H1 (cell line): Measurements from ENCODE around the gene DPYSL4. TPM values are rescaled to one million over a fixed set of nuclear protein-coding genes. Genes with fewer than 3 reads are reported as not detected.

ENCODE experiments used
- CTCF ChIA-PET: fragments of 300-600 bp; sonication (Branson Sonifier 250); formaldehyde crosslinking; loops from one replicate; lab custom pipeline; 2021; ENCODE audit not compliant: partially characterized antibody; lab: Charles Lee
- POLR2A ChIA-PET: fragments of 300-600 bp; sonication (Branson Sonifier 250); formaldehyde crosslinking; loops from one replicate; lab custom pipeline; 2021; ENCODE audit warnings: inconsistent platforms; ENCODE audit not compliant: partially characterized antibody; lab: Charles Lee
- DNase-seq, 2 experiments: peaks; one replicate each; pipeline versions ENCODE4 v3.0.0 to v3.0.0-alpha.2; 2010 to 2022; ENCODE audit warnings: low spot score in 2 of 2, low read depth in 1 of 2, mixed read lengths in 1 of 2
- FAIRE-seq: peaks from 2 replicates; lab custom pipeline; 2011; peaks lifted over from hg19 to GRCh38; lab: Jason Lieb, UNC
- H2AFZ ChIP-seq: 2 replicates; pipeline ENCODE4 v1.8.1; 2012; ENCODE audit warnings: low read length, inconsistent platforms
- H2AK5ac ChIP-seq: 2 replicates; pipeline ENCODE4 v1.6.1; 2013; ENCODE audit warnings: low read depth, low read length
- H2BK120ac ChIP-seq: replicated peaks from 2 replicates; pipeline ENCODE3; 2013; ENCODE audit warnings: low read depth, low read length, inconsistent platforms
- H2BK12ac ChIP-seq: 2 replicates; pipeline ENCODE4 v1.6.1; 2013; ENCODE audit warnings: low read depth, low read length
- H2BK15ac ChIP-seq: 2 replicates; pipeline ENCODE4 v1.6.1; 2013; ENCODE audit warnings: low read length
- H2BK20ac ChIP-seq: 2 replicates; pipeline ENCODE4 v1.6.1; 2013; ENCODE audit warnings: low read length
- H2BK5ac ChIP-seq: 2 replicates; pipeline ENCODE4 v1.6.1; 2013; ENCODE audit warnings: low read depth, low read length
- H3K14ac ChIP-seq: 2 replicates; pipeline ENCODE4 v1.6.1; 2013; ENCODE audit warnings: inconsistent platforms; ENCODE audit not compliant: insufficient read length
- H3K18ac ChIP-seq: 2 replicates; pipeline ENCODE4 v1.6.1; 2013; ENCODE audit warnings: low read length; ENCODE audit errors: extremely low read depth
- H3K23ac ChIP-seq: 2 replicates; pipeline ENCODE4 v1.6.1; 2013; ENCODE audit warnings: inconsistent platforms; ENCODE audit not compliant: insufficient read length
- H3K23me2 ChIP-seq: 2 replicates; pipeline ENCODE4 v1.6.1; 2013; ENCODE audit warnings: low read depth, low read length
- H3K27ac ChIP-seq: 2 replicates; pipeline ENCODE4 v1.6.1; 2011; ENCODE audit warnings: low read depth, low read length, inconsistent platforms
- H3K27me3 ChIP-seq, 4 experiments: replicated peaks in 1 of 4; 1 replicate in 1 of 4; 2 replicates in 3 of 4; pipeline versions ENCODE4 v1.6.1 to v1.8.1; 2011 to 2013; ENCODE audit warnings: low read length in 3 of 4, mild to moderate bottlenecking in 3 of 4, inconsistent platforms in 2 of 4, mixed read lengths in 2 of 4, moderate library complexity in 1 of 4; ENCODE audit not compliant: control insufficient read depth in 3 of 4, insufficient read depth in 3 of 4; ENCODE audit errors: extremely low read depth in 1 of 4
- H3K36me3 ChIP-seq, 4 experiments: 2 replicates each; pipeline versions ENCODE4 v1.6.1 to v1.8.1; 2011 to 2013; ENCODE audit warnings: mild to moderate bottlenecking in 4 of 4, low read length in 3 of 4, moderate library complexity in 2 of 4, control low read depth in 1 of 4, inconsistent platforms in 1 of 4; ENCODE audit not compliant: insufficient read depth in 4 of 4, control insufficient read depth in 2 of 4
- H3K4ac ChIP-seq: replicated peaks from 2 replicates; pipeline ENCODE3; 2013; ENCODE audit warnings: low read length, low read depth, mixed read lengths, inconsistent platforms; ENCODE audit not compliant: insufficient read length
- H3K4me1 ChIP-seq, 4 experiments: replicated peaks in 1 of 4; 1 replicate in 1 of 4; 2 replicates in 3 of 4; pipeline versions ENCODE4 v1.6.1 to v1.8.1; 2011 to 2013; ENCODE audit warnings: low read length in 3 of 4, inconsistent platforms in 2 of 4, mixed read lengths in 1 of 4; ENCODE audit not compliant: insufficient read depth in 4 of 4, control insufficient read depth in 3 of 4
- H3K4me2 ChIP-seq, 2 experiments: 2 replicates each; pipeline versions ENCODE4 v1.6.1 to v1.8.1; 2011 to 2013; ENCODE audit warnings: low read depth in 2 of 2, low read length in 2 of 2, control low read depth in 1 of 2, inconsistent platforms in 1 of 2, mild to moderate bottlenecking in 1 of 2; ENCODE audit not compliant: insufficient read depth in 1 of 2
- H3K4me3 ChIP-seq, 4 experiments: fragments of 200-600, 300-600 bp in 1 of 4; sonication (generic), shearing (Covaris generic), sonication (Bioruptor Twin) in 1 of 4; 2 replicates each; pipeline versions ENCODE4 v1.5.1 to v1.8.1; 2011 to 2016; ENCODE audit warnings: low read length in 4 of 4, low read depth in 3 of 4, control low read depth in 2 of 4, inconsistent platforms in 2 of 4, mild to moderate bottlenecking in 2 of 4, mixed read lengths in 1 of 4, moderate library complexity in 1 of 4; ENCODE audit not compliant: insufficient read depth in 2 of 4; ENCODE audit errors: extremely low read depth in 1 of 4
- H3K56ac ChIP-seq: replicated peaks from 2 replicates; pipeline ENCODE3; 2013; ENCODE audit warnings: low read depth, mild to moderate bottlenecking, mixed read lengths, low read length, inconsistent platforms; ENCODE audit not compliant: insufficient read length
- H3K79me1 ChIP-seq: 2 replicates; pipeline ENCODE4 v1.6.1; 2013; ENCODE audit warnings: low read depth, low read length, control low read depth
- H3K79me2 ChIP-seq, 2 experiments: 2 replicates each; pipeline versions ENCODE4 v1.6.1 to v1.8.1; 2012 to 2013; ENCODE audit warnings: low read length in 2 of 2, mild to moderate bottlenecking in 2 of 2, inconsistent platforms in 1 of 2; ENCODE audit not compliant: insufficient read depth in 2 of 2, control insufficient read depth in 1 of 2
- H3K9ac ChIP-seq, 4 experiments: replicated peaks in 1 of 4; 1 replicate in 1 of 4; 2 replicates in 3 of 4; pipeline versions ENCODE4 v1.6.1 to v1.8.1; 2011 to 2013; ENCODE audit warnings: low read depth in 3 of 4, low read length in 3 of 4, control low read depth in 2 of 4, mild to moderate bottlenecking in 2 of 4, moderate library complexity in 2 of 4, inconsistent platforms in 1 of 4; ENCODE audit errors: extremely low read depth in 1 of 4
- H3K9me3 ChIP-seq, 2 experiments: 2 replicates each; pipeline versions ENCODE4 v1.6.1 to v1.8.1; 2012 to 2013; ENCODE audit warnings: mild to moderate bottlenecking in 2 of 2, moderate library complexity in 2 of 2, control low read depth in 1 of 2, inconsistent platforms in 1 of 2, low read depth in 1 of 2, low read length in 1 of 2, mixed read lengths in 1 of 2; ENCODE audit not compliant: insufficient read depth in 2 of 2
- H4K20me1 ChIP-seq, 2 experiments: replicated peaks in 1 of 2; 2 replicates each; pipeline versions ENCODE3 to v1.8.1; 2011 to 2013; ENCODE audit warnings: inconsistent platforms in 2 of 2, low read length in 2 of 2, mild to moderate bottlenecking in 1 of 2; ENCODE audit not compliant: insufficient read depth in 2 of 2, control insufficient read depth in 1 of 2
- H4K5ac ChIP-seq: 2 replicates; pipeline ENCODE4 v1.6.1; 2013; ENCODE audit warnings: low read length, low read depth, mixed read lengths, inconsistent platforms; ENCODE audit not compliant: insufficient read length
- H4K8ac ChIP-seq: 2 replicates; pipeline ENCODE4 v1.8.0; 2013; ENCODE audit warnings: mild to moderate bottlenecking, moderate library complexity, low read length, inconsistent platforms; ENCODE audit not compliant: insufficient read depth; ENCODE audit errors: extremely low read depth
- H4K91ac ChIP-seq: replicated peaks from 2 replicates; pipeline ENCODE3; 2013; ENCODE audit warnings: low read length, mixed read lengths, inconsistent platforms; ENCODE audit not compliant: insufficient read length
- ASH2L ChIP-seq: fragments of 200-600, 300-600 bp; sonication (generic); IDR thresholded peaks from one replicate; pipeline ENCODE4 v1.7.1; 2017; ENCODE audit warnings: low read length
- BRCA1 ChIP-seq: IDR thresholded peaks from 2 replicates; pipeline ENCODE4 v1.6.1; 2012; ENCODE audit warnings: low read depth, low read length, improper control_type of control experiment
- CBX5 ChIP-seq: fragments of 300-800, 300-1000 bp; sonication (generic); IDR thresholded peaks from 2 replicates; pipeline ENCODE4 v1.7.1; 2016; ENCODE audit warnings: antibody characterized with exemption, low read length, low read depth
- CTBP2 ChIP-seq: IDR thresholded peaks from 2 replicates; pipeline ENCODE4 v1.7.0; 2011; ENCODE audit warnings: borderline replicate concordance, mild to moderate bottlenecking, moderate library complexity, mixed read lengths, low read length; ENCODE audit not compliant: insufficient read depth, insufficient read length
- EGR1 ChIP-seq: IDR thresholded peaks from 2 replicates; pipeline ENCODE4 v1.6.1; 2011; ENCODE audit warnings: low read depth, low read length, borderline replicate concordance
- SP4 ChIP-seq: IDR thresholded peaks from 2 replicates; pipeline ENCODE4 v1.6.1; 2012; ENCODE audit warnings: low read length, inconsistent platforms
- SUZ12 ChIP-seq: fragments of 200-600 bp; sonication (generic); IDR thresholded peaks from 2 replicates; pipeline ENCODE4 v1.6.1; 2012; ENCODE audit warnings: mild to moderate bottlenecking, inconsistent platforms, low read length, moderate library complexity, mixed read lengths
- WGBS, 2 experiments: shearing (Covaris generic) in 1 of 2; methylation state at CpG; one replicate each; pipeline versions ENCODE4 v1.1.6 to v1.1.7; 2013 to 2015; ENCODE audit warnings: low lambda C conversion rate in 2 of 2, mixed read lengths in 2 of 2, inconsistent platforms in 1 of 2, low coverage in 1 of 2, missing lambda C conversion rate in 1 of 2; ENCODE audit not compliant: insufficient replicate concordance in 2 of 2, insufficient coverage in 1 of 2, insufficient read length in 1 of 2; ENCODE audit errors: extremely low coverage in 1 of 2, missing lambda C conversion rate in 1 of 2; 5-methylcytosine and 5-hydroxymethylcytosine counted together
- polyA plus RNA-seq, 7 experiments: library from polyadenylated mRNA; depleted of rRNA in 3 of 7; stranded (reverse) in 5 of 7; unstranded in 2 of 7; fragments of >200 nt in 5 of 7; fragments of 200-250 nt in 2 of 7; gene quantifications; 1 replicate in 5 of 7; 2 replicates in 1 of 7; 4 replicates in 1 of 7; pipeline versions ENCODE4 v1.2.1 to v1.2.3, GENCODE V29; 2011 to 2013; ENCODE audit warnings: missing spikeins in 2 of 7, mixed read lengths in 2 of 7
- total RNA-seq: library from RNA; stranded (reverse); fragmentation: NEBNext Ultra II Directional; extraction: Animal tissue kit (Norgen Biotek cat#: 25700); gene quantifications from 2 replicates; pipeline ENCODE4 v1.2.1, GENCODE V29; 2021
- TF ChIP-seq, protein P1 (sequence below): IDR thresholded peaks from 2 replicates; pipeline ENCODE4 v1.6.1; 2012; ENCODE audit warnings: inconsistent platforms

The DPYSL4 gene
- total and polyA plus RNA-seq, 2 of the 8 experiments (the other 6 are each of a cell fraction or from before 2014, with no cell fraction given): 12.9 to 15.2 TPM

DNA sequence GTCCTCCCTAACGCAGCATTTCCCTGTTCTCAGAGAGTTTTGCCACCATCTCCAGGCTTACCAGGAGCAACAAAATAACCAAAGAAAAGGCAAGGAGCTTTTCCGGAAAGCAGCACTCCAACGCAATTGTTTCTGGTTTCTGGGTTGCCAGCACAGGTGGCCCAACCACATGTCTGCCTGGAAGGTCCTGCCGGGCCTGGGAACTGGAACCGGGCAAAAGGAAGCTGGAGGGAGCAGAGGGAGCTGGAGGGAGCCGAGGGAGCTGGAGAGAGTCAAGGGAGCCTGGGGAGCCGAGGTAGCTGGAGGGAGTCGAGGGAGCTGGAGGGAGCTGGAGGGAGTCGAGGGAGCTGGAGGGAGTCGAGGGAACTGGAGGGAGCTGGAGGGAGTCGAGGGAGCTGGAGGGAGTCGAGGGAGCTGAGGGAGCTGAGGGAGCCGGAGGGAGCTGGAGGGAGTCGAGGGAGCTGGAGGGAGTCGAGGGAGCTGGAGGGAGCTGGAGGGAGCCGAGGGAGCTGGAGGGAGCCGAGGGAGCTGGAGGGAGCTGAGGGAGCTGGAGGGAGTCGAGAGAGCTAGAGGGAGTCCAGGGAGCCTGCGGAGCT is 66.4 kb downstream of the DPYSL4 start:
- no peak overlapping the region for H3K4me3 ChIP-seq
- H3K79me2 ChIP-seq: no peaks in the 10 kb centered on the region
- peaks cover 0 to 11% (median 6%) of the 10 kb centered on the region in 4 experiments; a peak in 4 of 7 replicates for H3K4me1 ChIP-seq
- H3K27me3 ChIP-seq: no peaks in the 10 kb centered on the region; a peak in 1 of 7 replicates
- no peak overlapping the region for H3K4ac ChIP-seq
- H2AK5ac ChIP-seq: no peak overlapping the region
- no peak overlapping the region for H3K56ac ChIP-seq
- no peak overlapping the region for H3K14ac ChIP-seq
- DNase-seq: no peak
- no peak overlapping the region for H2AFZ ChIP-seq
- H4K5ac ChIP-seq: no peak overlapping the region
- peaks cover 0 to 1% of the 10 kb centered on the region in 2 experiments for H4K20me1 ChIP-seq
- H3K4me2 ChIP-seq: peak overlapping the region; percentile 31; a peak in 3 of 4 replicates
- H2BK12ac ChIP-seq: no peak overlapping the region
- H2BK120ac ChIP-seq: no peak overlapping the region
- no peak overlapping the region for H3K23ac ChIP-seq
- no peaks in the 10 kb centered on the region for H3K36me3 ChIP-seq
- no peak overlapping the region for H2BK5ac ChIP-seq
- H3K18ac ChIP-seq: peak overlapping the region; percentile 4; the same call in 1 of the 2 replicates
- no peak for FAIRE-seq
- H3K27ac ChIP-seq: no peak overlapping the region
- WGBS, 2 experiments: 70% methylated on average over 9 of the region's 19 CpGs; no CpG with 5 or more reads in 1 of the 2 experiments
- H3K23me2 ChIP-seq: peaks cover 2% of the 10 kb centered on the region; the same call in 1 of the 2 replicates
- ChIA-PET CTCF (interaction anchor here (0.7 to 1.6 kb wide), 13 partner anchors 10 to 1000 kb away, joined by 3 to 6 read pairs (median 3); no protein-coding TSS in a partner anchor), POLR2A (interaction anchor here (1.1 kb wide), 1 partner anchor 22 kb away, joined by 3 read pairs; no protein-coding TSS in a partner anchor)
- no peaks in the 10 kb centered on the region for H3K79me1 ChIP-seq
- peak overlapping the region; percentile 18; the same call in 1 of the 2 replicates for H2BK15ac ChIP-seq
- no peak for TF ChIP-seq CBX5
- TF ChIP-seq ASH2L: peak; percentile 30
- peak; percentile 43; the same call in 1 of the 2 replicates for TF ChIP-seq SUZ12
- no peak for TF ChIP-seq BRCA1
- peak; percentile 95 for TF ChIP-seq CTBP2
- no peak for TF ChIP-seq SP4
- TF ChIP-seq, protein P1, sequence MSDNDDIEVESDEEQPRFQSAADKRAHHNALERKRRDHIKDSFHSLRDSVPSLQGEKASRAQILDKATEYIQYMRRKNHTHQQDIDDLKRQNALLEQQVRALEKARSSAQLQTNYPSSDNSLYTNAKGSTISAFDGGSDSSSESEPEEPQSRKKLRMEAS: peak; percentile 24; the same call in 1 of the 2 replicates
- TF ChIP-seq EGR1: peak; percentile 74; the same call in 1 of the 2 replicates
- TF ChIP-seq, all 59 proteins: peak for 5
- Histone ChIP-seq H3K9me3 (no peaks in the 10 kb centered on the region), H4K91ac (no peak overlapping the region), H3K9ac (no peak overlapping the region), H2BK20ac (no peak overlapping the region), H4K8ac (peak overlapping the region; percentile 62)
